CD4-positive, alpha-beta T cell treated with Interleukin-1 beta for 1 hour (primary cell): ENCODE data around the gene CALML3.

Experiments used
- DNase-seq, 2 donors: peaks; one replicate each; pipeline ENCODE4 v3.0.0-alpha.2; 2020 to 2022

CALML3 gene

DNA sequence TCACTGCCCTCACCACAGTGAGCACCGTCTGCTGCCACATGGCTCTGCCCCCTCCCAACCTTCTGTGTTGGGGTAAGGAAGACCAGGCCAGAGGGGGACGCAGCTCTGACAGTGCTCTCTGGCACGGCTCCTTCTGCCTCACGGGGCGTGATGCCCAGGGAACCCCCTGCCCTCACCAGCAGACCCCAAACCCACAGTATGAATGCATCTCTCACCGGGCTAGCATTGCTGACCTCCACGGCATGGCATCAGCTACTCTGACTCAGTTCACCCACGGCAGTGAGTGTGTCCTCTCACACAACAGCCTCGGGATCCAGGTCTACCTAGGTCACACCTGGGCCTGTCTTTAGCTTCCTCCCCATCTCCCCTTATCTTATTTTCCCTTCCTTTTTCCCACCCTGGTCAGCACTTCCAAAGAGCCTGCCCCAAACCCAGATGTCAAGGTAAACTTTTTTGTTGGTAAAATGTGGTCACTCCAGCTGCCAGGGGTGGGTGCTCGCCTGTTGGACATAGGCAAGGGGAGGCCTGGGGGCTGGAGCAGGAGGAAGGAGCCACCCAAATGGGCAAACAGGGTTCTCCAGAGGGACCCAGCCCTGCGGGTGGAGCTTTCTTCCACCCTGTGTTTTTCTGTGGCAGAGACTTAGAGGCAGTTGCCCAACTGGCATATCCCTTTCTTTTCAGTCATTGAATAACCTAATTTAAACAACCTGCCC is 4.4 kb downstream of the CALML3 start:
- DNase-seq: no peak

DNA sequence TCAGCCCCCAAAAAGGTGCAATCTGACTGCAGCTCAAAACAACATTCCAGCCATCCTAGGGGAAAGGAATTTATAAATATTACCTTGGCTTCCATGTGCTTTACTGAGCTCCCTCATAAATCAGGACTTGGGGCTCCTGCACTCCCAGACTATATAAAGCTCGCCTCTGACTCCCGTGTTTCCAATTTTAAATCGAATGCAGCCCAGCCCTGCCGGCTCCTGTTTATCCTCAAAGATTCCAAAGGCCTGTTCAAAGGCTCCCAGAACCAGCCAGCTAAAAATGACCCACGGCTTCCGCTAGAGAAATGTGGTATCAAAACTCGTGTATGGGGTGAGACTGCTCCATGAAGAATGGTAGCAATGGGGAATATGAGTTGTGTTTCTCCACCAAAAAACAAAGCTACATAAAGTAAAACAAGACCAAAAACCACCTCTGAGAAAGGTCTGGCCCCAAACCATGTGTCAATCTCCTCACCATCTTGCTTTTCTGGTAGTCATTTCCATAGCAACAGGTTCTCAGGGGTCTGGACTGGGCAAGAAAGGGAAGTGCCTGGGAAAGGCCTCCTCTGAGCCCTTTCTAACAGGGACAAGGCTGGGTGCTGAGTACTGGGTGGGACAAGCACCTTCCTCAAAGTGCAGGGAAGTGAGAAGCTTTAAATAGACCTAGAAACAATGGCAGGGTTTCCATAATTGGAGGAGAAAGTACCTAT is 5.1 kb downstream of the CALML3 start:
- no peak for DNase-seq

DNA sequence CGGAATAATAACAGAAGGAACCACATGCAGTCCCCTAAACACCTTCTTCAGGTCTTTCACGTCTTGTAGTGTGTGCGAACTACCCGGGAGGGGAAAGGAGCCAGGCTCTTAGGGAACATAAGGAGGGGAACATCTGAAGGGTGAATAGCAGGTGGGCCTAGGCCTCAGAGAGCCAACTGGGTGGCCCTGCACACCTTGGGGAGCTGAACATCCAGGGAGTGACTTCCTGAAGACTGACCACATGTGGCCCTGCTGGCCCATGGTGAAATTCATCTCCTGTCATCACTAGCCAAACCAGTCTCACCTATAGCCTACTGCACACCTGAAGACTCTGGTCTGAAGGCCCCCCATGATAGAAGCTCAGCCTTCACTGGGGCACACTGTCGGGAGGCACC is 5.6 kb downstream of the CALML3 start:
- DNase-seq: no peak

DNA sequence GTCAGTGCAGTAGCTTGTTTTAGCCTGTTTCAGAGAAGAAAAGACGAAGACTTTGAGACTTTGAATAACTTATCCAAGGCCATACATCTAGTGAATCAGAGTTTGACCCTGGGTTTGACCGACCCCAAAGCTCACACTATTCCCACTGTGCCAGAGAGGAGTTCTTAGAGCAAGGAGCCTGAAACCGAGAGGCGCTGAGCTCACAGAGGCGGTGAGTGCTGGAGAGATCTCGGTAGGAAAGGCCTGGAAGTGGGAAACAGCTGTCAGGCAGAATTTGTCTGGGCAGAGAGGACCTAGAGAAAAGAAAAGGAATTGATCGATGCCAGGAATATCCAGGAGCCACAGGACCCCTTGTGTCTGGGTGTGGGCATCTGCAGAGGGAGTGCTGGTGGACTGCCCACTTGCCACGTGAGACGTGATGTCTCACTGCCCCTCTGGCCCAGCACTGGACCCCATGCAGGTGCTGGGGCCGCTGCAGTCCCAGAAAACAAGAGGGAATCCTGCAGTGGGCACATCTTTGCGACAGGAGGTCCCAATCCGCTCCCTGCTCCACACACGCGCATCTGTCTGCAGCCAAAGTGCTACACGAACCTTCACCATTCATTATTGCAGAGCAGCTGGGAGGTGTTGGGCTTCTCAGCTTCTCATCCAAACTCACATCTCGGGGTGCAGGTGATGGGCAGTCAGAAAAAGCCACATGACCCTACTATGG is 6.2 kb downstream of the CALML3 start:
- no peak for DNase-seq

DNA sequence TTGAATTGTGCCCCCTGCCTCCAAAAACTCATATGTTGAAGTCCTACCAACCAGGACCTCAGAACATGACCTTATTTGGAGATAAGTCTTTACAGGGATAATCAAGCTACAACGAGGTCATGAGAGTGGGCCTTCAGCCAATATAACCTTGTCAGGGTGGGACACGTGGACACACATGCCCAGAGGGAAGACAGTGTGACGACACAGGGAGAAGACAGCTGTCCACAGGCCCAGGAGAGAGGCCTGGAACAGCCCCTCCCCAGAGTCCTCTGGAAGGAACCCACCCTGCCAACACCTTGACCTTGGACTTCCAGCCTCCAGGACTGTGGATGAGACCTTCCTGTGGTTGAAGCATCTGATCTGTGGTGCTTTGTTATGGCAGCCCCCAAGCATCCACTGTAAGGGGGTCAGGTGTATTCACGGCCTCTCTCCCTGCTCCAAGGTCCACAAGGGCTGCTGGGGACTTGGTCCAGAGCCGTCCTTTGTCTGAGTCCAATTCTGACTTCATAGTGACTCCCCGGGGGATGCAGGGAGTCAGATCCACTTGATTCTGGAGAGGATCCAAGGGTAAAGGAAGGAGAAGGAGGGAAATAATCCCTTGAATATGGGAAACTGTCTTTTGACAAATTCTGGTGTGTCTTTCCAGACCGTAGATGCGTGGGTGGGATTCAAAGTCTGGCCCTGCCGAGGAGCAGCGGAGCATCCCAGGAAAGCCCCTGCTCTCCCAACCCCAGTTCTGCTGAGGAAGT is 7.0 kb downstream of the CALML3 start:
- DNase-seq: no peak

DNA sequence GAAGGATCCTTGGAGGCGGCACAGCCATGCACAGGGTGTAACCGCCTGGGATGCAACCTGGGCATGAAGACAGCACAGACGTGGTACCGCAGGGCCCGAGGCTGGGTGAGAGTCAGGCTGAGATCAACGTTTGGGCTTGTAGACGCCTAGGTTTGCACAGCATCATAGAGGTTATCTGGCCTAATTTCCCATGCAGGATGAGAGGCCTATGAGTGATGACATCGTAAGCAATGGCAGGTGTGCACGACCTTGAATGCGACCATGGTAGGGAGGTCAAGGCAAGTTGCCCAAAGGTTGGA is 7.5 kb downstream of the CALML3 start:
- DNase-seq: no peak

DNA sequence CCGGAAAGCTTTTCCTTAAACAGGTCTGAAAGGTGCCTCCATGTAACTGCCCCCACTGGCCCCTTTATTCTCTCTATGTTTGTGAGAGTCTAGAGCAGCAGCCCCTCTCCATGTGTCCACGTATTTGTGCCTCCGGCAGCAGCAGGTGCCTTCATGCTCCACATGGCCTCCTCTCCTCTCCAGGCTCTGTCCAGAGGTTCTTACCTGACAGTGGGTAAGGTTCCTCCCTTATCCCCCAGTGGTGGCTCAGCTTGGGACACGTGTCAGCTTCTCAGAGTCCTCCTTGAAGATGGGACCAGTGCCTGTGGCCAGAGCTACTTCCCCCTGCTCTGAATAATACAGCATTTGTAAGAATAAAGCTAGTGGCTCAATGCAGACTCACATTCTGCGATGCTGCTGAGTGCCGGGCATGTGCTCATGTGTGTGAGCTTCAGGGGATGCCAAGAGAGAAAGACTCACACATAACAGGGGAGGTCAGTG is 7.9 kb downstream of the CALML3 start:
- no peak for DNase-seq

DNA sequence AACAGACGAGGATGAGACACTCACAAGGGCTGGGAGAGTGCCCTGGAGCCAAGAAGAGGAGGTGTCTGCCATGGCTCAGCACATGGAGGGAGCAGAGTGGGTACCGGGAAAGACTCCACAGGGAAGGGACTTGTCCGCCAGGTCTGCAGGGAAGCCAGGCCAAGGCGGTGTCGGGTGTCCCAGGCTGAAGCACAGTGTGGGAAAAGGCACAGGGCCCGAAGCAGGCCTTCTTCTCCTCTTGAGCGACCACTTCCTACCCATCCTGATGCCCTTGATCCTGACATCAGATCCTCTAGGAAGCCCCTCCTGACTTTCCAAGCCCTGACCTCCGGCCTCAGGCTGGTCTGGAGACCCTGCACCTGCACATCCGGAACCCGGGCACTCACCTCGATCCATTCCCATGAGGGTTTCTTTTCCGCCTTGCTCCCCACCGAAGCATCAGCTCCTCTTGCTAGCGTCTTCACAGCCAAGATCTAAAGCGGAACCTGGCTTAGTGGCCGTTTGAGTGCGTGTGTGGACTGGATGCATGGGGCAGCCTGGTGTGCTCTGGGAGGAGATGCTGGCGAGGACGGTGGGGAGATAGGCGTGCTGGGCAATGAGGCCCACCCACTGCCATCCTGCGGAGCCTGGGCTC is 8.5 kb downstream of the CALML3 start:
- no peak for DNase-seq

DNA sequence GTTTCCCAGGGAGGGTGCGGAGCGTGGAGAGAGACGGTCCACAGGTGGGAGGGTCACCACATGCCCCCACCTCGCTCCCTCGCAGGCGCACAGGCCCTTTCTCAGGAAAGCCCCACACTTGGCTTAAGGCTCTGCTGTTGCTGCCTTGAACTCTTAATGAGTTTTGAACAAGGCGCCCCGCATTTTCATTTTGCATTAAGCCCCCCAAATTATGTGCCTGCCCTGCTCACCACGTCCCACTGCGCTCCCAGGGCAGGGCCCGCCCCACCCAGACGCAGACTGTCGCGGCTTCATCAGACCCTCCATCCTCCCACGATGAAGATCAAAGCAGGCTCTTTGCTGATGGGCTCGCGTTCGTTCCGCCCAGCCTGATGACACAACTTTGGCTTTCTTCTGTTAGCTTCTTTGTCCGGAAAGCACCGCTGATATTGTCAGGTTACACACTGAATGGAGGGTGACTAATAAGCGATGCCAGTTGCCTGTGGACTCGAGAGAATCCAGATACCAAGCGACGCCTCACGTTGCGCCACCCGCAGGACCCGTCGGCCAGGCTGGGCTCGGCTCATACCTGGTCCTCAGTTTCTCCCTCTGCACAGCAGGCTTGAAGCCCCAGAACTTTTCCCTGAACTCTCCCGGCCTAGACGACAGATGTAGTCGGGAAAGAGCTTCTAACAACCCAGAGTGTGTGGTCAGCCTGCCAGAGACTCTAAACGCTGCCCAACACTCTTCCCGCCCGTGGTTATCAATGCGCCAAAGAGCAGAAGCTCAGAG is 9.5 kb downstream of the CALML3 start:
- no peak for DNase-seq

DNA sequence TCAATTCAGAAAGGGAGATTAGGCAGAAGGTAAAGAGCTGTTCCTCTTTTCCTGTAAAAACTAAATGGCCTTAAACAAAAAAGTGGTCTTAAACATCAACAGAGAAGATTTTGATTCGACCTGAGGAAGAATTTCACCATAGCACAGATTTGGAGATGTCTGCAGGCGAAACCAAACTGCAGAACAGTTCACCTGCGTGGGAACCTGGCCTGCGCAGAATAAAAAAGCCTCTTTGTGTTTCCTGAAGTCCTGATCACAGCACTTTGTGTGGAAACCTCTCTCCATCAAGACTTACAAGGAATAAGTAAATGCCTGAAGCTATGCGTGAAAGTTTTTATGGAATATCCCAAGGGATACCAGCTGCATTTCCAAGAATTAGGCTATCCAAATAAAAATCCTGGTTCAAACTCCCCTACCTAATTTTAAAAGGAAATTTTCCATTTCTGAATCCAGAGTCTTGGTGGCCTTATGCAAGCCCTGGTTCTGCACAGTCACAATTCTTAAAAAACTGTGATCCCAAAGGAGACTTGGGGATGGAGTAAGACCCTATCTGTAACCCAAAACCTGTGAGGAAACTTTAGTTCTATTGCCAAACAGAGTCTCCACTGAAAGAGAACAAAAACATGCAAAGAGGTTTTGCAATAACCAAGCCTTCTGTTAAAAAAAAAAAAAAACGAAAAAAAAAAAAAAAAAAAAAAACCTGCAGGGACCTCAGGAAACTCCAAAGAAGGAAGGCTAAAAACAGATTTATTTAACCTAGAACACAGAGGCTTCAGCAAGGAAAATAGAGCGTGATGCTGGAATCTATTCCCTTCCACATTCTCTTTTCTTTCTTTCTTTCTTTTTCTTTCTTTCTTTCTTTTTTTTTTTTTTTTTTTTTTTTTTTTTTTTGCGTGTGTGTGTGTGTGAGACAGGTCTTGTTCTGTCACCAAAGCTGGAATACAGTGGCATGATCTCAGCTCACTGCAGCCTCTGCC is 10.4 kb downstream of the CALML3 start:
- DNase-seq: no peak

DNA sequence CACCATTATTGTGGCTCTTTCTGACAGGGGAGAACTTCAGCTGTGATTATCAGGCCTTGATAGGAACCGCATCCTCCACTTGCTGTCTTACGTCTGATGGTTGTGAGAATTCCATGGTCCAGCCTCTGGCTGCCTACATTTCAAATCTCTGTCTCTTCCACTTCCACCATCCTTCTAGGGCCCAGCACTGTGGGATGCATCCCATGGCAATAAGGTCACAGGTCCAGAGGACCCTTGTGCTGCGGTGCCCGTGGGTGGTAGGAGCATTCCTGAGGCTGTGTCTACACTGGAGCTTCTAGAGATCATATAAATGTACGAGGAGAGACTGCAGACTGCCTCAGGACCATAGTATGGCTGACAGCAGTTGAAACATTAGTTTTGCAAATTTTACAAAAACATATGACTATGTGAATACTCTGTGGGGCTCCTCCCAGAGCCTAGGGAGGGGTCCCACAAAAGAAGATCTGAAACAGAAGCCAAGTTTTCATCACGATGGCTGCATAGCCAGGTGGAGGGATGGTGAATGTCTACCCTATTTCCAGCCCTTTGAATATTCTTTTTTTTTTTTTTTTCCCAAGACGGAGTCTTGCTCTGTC is 11.8 kb downstream of the CALML3 start:
- DNase-seq: no peak

DNA sequence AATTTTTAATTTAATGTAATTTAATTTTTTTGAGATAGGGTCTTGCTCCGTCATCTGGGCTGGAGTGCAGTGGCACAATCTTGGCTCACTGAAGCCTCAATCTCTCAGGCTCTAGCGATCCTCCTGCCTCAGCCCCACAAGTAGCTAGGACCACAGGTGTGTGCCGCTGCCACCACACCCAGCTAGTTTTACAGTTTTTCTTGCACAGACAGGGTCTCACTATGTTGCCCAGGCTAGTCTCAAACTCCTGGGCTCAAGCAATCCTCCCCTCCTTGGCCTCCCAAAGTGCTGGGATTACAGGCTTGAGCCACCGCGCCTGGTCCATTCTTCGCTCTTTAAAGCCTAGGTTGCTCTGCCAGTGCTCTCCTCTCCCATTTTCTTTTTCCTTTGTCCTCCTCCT is 12.9 kb downstream of the CALML3 start:
- DNase-seq: no peak

DNA sequence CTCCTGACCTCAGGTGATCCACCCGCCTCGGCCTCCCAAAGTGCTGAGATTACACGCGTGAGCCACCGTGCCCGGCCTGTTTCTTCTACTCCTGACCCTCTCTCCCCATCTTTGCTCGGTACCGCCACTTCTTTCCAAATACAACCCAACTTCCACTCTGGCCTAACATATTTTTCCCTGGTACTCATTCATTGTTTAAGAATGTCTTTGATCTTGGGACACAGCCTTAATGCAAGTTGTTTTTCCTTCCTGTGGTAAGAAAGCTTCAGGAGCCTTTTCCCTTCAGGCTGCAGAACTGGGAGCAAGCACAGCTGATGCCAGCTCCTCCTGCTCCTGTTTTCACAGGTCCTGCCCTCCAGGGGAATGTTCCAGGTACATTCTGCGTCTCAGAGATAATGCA is 13.7 kb downstream of the CALML3 start:
- no peak for DNase-seq

DNA sequence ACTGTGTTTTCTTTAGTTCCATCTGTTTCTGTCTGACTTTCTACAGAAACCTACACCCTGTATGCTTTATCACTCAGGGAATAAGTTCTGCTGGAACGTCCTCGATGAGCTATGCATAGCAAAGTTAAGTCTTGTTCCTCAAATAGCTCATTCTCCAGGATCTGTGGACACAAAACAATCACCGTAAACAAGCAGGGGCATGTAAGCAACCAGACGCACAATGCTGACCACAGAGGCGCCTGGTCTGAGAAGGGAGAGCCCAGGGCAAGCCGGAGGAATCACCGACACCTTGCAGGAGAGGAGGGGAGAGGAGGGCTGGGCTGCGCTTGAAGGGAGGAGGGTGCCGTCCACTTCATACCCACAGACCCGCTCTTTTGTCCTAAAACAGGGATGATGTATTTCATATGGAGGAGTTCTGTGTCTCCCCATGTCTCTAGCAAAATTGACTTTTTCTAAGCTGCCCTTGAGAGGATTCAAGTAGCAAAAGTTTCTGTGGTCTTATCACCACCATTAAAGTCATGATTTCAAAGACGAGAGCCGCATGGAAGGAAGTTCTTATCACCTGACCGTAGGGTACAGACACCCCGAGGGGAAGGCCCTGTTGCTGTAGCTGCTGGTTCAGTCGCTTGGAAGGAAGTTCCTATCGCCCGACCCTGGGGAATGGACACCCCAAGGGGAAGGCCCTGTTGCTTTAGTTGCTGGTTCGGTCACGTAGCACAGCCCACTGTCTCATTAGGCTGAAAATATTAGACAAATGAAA is 14.3 kb downstream of the CALML3 start:
- DNase-seq: no peak

DNA sequence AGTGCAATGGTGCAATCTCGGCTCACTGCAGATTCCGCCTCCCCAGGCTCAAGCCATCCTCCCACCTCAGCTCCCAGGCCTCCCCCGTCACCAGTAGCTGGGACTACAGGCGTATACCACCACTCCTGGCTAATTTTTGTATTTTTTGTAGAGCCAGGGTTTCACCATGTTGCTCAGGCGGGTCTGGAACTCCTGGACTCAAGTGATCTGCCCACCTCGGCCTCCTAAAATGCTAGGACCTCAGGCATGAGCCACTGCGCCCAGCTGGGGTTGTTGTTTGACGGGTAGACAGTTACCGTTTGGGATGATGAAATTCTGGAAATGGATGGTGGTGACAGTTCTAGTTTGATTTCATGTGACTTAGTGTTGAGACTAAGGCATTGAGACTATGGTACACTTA is 15.3 kb downstream of the CALML3 start:
- no peak for DNase-seq

DNA sequence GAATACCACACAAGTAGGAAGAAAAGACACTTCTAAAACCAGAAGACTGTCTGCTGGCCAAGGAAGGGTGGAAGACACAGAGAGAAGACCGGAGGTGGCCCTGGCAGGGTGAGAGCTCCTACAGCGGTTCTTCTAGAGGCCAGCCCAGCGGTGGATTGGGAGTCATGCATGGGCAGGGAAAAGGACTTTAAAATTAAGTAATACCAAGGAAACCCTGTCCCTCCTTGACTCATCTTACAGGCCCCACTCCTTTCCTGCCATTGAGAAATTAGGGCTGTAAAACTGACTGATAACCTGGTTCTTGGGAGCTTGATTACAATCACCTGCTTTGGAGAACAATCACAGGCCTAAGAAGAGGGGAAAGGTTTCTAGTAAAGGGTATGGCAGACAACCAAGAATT is 16.1 kb downstream of the CALML3 start:
- no peak for DNase-seq

DNA sequence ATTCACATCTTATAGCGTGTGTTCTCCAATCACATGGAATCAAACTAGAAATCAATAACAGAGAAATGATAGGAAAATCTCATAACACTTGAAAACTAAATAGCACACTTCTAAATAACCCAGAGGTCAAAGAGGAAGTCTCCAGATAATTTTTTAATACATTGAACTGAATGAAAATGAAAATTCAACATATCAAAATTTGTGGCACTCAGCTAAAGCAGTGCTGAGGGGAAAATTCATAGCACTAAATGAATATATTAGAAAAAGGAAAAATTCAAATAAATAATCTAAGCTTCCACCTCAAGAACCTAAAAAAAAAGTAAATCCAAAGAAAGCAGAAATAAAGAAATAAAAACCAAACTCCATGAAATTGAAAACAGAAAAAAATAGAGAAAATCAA is 17.3 kb downstream of the CALML3 start:
- DNase-seq: no peak

DNA sequence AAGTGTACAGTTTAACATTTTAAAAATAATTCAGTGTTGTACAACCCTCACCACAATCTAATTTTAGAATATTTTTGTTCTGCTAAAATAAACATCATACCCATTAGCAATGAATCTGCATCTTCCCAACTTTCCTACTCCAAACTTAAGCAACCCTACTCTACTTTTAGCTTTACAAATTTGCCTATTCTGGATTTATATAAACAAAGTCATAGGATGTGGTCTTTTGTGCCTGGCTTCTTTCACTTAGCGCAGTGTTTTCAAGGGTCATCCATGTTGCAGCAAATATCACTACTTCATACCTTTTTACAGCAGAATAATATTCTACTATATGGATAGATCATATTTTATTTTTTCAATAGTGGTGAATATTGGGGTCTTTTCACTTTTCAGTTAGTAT is 18.9 kb downstream of the CALML3 start:
- no peak for DNase-seq

DNA sequence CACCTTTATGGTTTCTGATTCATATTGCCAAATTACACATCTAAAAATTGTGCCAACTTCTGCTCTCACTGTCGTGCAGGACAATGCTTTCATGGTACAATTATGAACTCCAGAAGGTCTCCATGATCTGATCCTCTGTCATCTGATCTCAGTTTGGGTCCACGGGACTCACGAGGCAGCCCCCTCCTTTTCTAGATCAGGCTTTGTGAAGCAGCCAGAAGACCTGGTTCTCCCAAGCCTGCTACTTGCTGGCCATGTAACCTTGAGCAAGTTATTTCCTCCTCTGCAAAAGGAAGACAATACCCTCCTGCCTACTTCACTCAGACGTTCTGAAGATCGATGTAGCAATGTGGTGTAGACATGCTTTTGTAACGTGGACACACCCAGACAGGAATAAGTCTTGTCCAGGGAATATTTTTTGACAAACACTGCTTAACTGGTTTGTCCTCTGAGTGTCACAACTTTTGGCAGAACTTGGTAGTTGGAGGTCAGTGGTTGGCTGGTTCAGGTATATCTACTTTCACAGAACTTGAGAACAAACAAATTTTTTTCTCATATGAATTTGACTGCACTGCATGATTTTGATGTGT is 19.6 kb downstream of the CALML3 start:
- DNase-seq: no peak
